HG03103 (cell line): Measurements from ENCODE around the gene TDRD15.
"Not testable (repeated sequence)": the region's sequence is repeated elsewhere in the genome, so short reads cannot be mapped to it uniquely, and the experiment has no call there.

Source experiments
- ATAC-seq: cut with Tn5 transposase; IDR thresholded peaks from one replicate; pipeline ENCODE4 v1.9.1; 2021; ENCODE audit warnings: low read depth; ENCODE audit not compliant: unreplicated experiment

TDRD15 gene

GRCh38 chr2:21142149-21142548 lies 18.4 kb downstream of the TDRD15 start:
- ATAC-seq, result no peak

- ATAC-seq, result no peak
Measured at GRCh38 chr2:21146638-21147037, 22.9 kb downstream of the TDRD15 start.

- ATAC-seq, result no peak
Measured at GRCh38 chr2:21148718-21149117, 24.9 kb downstream of the TDRD15 start.

GRCh38 chr2:21151234-21151633 lies 27.5 kb downstream of the TDRD15 start:
- not testable (repeated sequence) for ATAC-seq

GRCh38 chr2:21155365-21156136 lies 31.8 kb downstream of the TDRD15 start:
- no peak for ATAC-seq

GRCh38 chr2:21161122-21161521 lies 37.4 kb downstream of the TDRD15 start:
- no peak for ATAC-seq

- no peak for ATAC-seq
Measured at GRCh38 chr2:21161832-21162614, 38.3 kb downstream of the TDRD15 start.

- ATAC-seq, result no peak
Measured at GRCh38 chr2:21162615-21162878, 38.8 kb downstream of the TDRD15 start.

- ATAC-seq, result no peak
Measured at GRCh38 chr2:21163213-21163612, 39.4 kb downstream of the TDRD15 start.

- ATAC-seq, result no peak
Measured at GRCh38 chr2:21165350-21165749, 41.6 kb downstream of the TDRD15 start.

GRCh38 chr2:21175895-21176646 lies 52.3 kb downstream of the TDRD15 start:
- ATAC-seq, result no peak

- no peak for ATAC-seq
Measured at GRCh38 chr2:21181957-21182356, 58.2 kb downstream of the TDRD15 start.

GRCh38 chr2:21183306-21183705 lies 59.5 kb downstream of the TDRD15 start:
- no peak for ATAC-seq

- ATAC-seq, result no peak
Measured at GRCh38 chr2:21183726-21184125, 60.0 kb downstream of the TDRD15 start.

GRCh38 chr2:21191535-21191934 lies 67.8 kb downstream of the TDRD15 start:
- ATAC-seq, result no peak
